Astrocyte of the cerebellum (primary cell): Measurements from ENCODE around the gene TWIST2.

Experiments
- DNase-seq: peaks from one replicate; pipeline ENCODE4 v3.0.0-alpha.2; 2011; ENCODE audit warnings: low read depth
- H3K4me3 ChIP-seq: 2 replicates; pipeline ENCODE4 v1.5.1; 2011; ENCODE audit warnings: mild to moderate bottlenecking, low read depth, low read length, moderate library complexity
- in situ Hi-C: cut with HindIII; loops from 2 replicates; pipeline ENCODE4 v1.10.0; 2017; ENCODE audit warnings: low sequenced_read_pairs
- TF ChIP-seq, protein P1 (sequence below): IDR thresholded peaks from 2 replicates; pipeline ENCODE4 v1.5.1; 2012; ENCODE audit warnings: low read length, low read depth, moderate library complexity, mild to moderate bottlenecking; ENCODE audit errors: missing control alignments

The TWIST2 gene

DNA sequence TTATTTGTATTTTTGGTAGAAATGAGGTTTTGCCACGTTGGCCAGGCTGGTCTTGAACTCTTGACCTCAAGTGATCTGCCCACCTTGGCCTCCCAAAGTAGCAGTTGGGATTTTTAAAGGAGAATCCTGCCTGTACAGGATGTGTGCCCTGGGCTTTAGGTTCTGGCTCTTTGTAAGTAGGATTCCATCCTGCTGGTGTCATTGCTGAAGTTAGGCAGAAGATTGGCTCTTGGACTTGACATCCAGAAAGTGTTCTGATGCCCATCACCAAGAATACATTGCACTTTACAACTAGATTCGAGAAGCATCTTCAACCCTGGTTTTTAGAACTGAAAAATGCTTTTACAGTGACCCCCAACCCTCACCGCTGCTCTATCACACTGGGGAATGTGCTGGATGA, 4.4 kb upstream of the TWIST2 start:
- no peak overlapping the region for H3K4me3 ChIP-seq
- TF ChIP-seq, protein P1, sequence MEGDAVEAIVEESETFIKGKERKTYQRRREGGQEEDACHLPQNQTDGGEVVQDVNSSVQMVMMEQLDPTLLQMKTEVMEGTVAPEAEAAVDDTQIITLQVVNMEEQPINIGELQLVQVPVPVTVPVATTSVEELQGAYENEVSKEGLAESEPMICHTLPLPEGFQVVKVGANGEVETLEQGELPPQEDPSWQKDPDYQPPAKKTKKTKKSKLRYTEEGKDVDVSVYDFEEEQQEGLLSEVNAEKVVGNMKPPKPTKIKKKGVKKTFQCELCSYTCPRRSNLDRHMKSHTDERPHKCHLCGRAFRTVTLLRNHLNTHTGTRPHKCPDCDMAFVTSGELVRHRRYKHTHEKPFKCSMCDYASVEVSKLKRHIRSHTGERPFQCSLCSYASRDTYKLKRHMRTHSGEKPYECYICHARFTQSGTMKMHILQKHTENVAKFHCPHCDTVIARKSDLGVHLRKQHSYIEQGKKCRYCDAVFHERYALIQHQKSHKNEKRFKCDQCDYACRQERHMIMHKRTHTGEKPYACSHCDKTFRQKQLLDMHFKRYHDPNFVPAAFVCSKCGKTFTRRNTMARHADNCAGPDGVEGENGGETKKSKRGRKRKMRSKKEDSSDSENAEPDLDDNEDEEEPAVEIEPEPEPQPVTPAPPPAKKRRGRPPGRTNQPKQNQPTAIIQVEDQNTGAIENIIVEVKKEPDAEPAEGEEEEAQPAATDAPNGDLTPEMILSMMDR: no peak
- in situ Hi-C loops: no loop called here
- DNase-seq: no peak

DNA sequence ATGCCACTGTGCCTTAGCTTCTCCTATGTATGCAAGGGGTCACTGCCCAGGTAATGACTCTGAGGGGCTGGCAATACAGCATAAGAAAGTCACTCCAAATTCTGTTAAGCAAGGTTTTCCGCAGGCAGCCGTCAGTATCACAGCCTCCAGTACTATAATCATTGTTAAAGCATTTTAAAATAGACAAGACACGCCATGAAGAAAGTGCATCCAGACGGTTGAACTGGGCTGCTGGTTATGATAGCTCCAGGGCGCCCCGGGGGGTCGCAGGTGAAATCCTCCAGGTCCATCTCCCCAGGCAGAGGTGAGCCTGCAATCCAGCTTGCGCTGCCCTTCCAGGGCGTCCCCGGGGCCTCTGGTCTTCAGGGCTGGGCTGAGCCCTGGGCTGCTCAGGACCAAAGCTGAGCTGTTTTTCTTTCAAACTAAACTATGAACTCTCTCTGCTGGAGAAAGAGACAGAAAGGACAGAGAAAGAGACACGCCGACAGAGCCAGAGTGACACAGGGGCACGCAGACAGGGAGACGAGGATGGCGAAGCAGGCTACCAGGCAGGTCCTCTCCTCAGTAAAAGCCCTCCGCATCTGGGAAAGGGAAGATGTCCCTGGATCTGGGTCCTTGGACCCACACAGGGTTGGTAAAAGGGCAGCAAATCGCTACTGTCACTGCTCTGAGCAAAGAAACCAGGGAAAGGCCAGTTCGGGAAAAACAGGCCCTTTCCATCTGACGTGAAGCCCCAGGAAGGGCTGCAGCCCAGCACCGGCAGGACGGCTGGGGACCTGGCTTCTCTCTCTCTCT, 2.1 kb upstream of the TWIST2 start:
- in situ Hi-C loops: no loop called here
- no peak for DNase-seq
- no peak overlapping the region for H3K4me3 ChIP-seq
- TF ChIP-seq, protein P1: no peak

DNA sequence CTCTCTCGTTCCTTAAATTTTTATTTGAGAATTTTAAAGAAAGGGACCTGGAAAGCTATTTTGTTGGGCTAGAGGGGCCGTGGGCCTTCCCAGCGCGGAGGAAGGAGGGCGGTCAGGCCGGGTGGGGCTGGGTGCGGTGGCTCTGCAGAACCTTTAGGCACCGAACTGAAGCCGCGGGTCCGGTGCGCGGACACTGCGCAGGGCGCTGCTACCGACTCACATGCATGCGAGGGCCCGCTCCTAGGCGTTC, 1.6 kb upstream of the TWIST2 start:
- TF ChIP-seq, protein P1: no peak
- peak overlapping the region; percentile 82 for H3K4me3 ChIP-seq
- DNase-seq: no peak

DNA sequence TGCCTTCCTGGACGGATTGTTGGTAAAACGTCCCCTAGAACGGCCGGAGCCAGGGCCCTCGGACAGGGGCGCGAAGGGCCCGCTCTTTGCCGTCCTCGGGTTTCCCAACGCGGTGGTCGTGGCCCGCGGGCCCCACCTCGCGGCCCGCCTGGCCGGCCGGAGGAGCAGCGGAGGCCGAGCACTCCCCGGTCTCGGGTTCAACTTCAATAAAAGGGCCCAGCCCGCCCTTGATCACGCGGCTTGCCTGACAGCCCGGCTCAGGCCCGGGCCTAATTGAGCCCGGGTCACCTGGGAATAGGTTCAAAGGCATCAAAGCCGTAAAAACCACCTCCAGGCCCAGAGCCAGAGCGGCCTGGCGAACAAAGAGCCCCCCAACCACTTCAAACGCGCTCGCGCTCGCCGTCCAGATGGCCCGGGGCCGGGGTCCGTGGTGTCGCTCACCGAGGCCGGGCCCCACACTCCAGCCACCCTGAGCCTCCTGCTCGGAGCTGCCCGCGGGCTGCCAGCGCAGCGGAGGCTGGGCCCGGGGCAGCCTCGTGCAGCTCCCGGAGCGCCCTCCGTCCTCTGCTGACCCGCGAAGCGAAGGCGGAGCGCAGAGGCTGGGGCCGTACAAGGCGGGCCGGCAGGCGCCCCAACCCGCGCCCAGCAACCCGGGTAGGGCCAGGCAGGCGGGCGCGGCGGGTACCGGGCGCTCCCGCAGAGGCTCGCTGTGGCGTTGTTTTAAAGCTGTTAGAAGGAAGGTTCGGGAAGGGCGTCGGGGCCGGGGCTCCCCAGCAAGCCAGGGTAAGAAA, 1.1 kb upstream of the TWIST2 start:
- in situ Hi-C loops: no loop called here
- peak overlapping the region; percentile 82 for H3K4me3 ChIP-seq
- TF ChIP-seq, protein P1: peak; percentile 19
- no peak for DNase-seq

More for the DNA sequence above, 1.6 kb upstream of the TWIST2 start:
- in situ Hi-C loops: no loop called here

DNA sequence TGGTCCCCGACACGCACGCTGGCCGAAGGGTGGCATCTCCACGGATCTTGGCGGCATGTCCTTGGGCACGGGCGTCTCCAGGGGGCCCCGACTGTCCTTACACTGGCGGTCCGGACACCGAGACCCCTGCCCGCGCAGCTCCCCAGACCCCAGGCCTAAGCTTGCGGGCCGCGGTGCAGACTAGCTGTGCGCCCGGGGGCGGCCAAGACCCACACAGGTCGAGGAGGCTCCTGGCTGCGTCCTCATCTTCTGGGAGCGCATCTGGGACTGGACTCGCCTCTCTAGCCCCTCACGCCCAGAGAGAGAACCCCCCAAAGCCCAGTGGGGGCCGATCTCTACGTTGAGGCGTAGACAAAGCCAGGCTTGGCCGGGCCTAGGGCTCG, 475 bp upstream of the TWIST2 start:
- no peak for DNase-seq
- in situ Hi-C loops: no loop called here
- H3K4me3 ChIP-seq: peak overlapping the region; percentile 82
- TF ChIP-seq, protein P1: no peak

DNA sequence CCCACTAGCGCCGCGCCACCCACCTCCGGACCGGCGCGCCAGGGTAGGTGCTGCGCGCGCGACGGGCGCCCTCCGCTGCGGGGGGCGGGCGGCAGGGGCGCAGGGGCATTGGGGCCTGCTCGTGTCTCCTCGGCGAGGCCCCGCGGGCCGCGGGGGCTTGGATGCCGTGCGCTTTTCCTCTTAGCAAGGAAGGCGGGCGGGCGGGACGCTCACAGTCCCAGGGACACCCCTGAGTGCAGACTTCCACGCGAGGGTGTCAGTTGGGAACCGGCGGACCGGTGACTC, 748 bp downstream of the TWIST2 start:
- no peak for DNase-seq
- in situ Hi-C loops: no loop called here
- TF ChIP-seq, protein P1: no peak
- peak overlapping the region; percentile 82 for H3K4me3 ChIP-seq
